NCI-H1417 treated with DMSO at 0.1 percent for 48 hours (cell line): ENCODE results near the gene SMIM28.
A peak's percentile ranks its signal among the peaks of the same experiment; 100 is the strongest.
"Not testable (repeated sequence)": the region's sequence is repeated elsewhere in the genome, so short reads cannot be mapped to it uniquely, and the experiment has no call there.

Experiments
- DNase-seq: peaks from one replicate; lab custom pipeline; 2025; lab: John Stamatoyannopoulos, UW

Gene SMIM28

DNA sequence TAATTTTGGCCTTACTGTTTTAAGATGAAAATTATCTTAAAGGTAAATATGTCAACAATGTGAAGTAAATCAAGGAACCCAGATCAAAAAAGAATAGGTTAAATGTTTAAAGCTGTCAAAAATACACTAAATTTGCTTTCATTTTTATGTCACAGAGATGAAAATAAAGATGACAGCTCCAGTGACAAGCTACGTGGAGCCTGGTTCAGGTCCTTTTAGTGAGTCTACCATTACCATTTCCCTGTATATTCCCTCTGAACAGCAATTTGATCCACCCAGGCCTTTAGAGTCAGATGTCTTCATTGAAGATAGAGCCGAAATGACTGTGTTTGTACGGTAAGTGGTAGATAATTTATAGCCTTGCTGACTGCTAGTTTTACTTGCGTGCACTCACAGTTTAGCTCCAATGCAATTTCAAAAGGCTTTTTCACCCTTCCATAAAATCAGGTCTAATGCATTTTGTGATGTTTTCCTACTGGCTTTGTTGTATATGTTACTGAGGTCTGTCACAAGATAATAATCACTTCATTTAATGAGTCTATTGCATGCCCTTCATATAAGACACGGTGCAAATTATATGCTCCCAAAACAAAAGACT lies 28.2 kb downstream of the SMIM28 start:
- peak; percentile 28 for DNase-seq

DNA sequence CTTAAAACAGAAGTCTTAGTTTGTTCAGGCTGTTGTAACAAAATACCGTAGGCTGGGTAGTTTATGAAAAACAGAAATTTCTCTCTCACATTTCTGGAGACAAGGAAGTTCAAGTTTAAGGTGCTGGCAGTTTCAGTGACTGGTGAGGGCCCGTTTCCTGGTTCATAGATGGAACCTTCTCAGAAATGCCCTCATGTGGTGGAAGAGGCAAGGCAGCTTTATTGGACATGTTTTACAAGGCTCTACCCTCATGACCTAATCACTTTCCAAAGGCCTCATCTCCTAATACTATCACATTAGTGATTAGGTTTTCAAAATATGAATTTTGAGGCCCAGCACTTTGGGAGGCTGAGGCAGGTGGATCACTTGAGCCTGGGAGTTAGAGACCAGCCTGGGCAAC lies 28.7 kb downstream of the SMIM28 start:
- no peak for DNase-seq

DNA sequence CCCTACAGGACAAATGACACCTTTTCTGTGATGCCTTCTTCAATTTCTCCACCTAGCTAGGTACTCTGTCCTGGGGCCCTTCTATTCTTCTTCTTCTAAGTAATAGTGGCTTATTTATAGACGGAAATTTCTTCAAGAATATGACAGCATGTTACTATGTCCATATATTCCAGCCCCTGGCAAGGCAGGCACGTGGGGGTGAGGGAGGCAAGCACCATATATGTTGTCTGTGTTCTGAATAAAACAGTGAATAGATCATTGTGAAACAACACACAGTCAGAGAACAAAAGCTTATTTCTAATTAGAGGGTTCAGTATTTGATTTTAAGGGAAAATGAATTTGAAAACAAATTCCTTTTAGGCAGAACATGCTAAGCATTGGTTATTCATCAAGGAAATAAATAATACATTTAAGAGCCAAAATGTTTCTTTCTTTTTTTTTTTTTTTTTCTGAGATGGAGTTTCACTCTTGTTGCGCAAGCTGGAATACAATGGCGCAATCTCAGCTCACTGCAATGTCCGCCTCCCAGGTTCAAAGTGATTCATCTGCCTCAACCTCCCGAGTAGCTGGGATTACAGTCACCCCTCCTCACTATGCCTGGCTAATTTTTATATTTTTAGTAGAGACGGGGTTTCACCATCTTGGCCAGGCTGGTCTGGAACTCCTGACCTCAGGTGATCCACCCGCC lies 32.5 kb downstream of the SMIM28 start:
- DNase-seq, result no peak

DNA sequence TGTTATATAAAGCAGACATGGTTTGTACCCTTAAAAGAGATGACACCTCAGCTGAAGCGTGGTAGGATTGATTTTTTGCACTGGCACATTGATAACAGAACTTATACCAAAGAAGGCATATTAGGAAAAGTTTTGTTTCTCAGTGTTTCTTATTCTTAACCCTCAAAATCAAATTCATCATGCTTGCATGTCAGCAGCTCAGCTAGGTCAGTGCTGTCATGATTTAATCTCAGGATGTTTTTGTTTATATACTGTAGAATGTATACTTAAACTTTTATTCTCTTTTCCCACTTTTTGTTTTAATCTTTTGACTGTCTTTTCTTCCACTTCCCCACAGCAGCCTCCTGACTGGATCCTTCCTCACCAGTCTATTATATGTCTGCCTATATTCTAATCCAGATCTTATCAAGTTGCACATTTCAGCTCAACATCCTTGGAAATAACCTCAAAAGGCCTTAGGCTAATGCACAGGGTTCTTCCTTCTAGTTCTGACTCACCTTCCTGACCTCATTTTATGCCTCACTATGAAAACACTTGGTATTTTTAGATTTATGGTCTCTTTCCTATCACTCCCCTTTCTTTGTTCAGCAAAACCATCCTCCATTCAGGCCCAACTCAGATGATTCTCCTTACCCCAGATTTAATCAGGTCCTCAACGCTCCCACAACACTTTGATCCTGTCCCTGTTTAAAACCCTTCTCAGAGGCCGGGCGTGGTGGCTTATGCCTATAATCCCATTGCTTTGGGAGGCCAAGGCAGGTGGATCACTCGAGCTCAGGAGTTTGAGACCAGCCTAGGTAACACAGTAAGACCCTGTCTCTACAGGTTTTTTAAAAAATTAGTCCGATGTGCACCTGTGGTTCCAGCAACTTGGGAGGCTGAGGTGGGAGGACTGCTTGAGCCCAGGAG lies 33.5 kb downstream of the SMIM28 start:
- DNase-seq, result no peak

DNA sequence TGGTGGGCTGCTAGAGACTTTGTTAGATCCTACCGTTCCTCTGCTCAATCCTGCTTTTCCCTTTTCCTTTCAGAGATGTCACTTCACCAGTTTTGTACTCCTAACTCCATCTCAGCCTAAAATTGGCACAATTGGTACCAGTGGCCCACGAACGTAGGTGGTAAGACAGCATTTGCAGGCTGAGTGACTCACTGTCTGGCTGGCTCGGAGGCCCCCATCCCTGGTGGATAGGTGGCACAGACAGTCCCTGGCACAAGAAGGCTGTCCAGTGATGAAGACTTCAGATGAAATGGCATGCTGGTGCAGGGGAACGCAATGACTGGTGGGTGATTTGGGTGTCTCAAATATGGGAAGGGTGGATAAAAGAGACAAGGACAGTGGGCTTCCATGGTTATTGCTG lies 37.4 kb downstream of the SMIM28 start:
- no peak for DNase-seq

DNA sequence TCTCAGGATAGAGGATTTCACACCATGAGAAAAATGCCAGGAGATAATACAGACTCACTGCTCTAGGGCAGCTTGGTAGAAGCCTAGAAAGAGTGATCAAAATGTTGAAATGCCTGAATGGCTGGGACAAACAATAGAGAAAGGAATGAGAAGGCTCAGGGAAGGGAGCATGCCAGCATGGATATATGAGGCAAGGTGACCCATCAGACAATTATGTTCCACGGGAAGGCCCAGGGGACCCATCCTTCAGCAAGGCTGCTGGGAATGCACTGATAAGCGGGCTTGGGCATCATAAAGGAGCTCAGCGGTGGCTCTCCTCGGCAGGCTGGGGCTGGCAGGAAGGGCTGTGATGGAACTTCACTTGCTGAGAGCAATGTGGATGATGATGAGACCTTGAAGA lies 38.5 kb downstream of the SMIM28 start:
- DNase-seq, result no peak

DNA sequence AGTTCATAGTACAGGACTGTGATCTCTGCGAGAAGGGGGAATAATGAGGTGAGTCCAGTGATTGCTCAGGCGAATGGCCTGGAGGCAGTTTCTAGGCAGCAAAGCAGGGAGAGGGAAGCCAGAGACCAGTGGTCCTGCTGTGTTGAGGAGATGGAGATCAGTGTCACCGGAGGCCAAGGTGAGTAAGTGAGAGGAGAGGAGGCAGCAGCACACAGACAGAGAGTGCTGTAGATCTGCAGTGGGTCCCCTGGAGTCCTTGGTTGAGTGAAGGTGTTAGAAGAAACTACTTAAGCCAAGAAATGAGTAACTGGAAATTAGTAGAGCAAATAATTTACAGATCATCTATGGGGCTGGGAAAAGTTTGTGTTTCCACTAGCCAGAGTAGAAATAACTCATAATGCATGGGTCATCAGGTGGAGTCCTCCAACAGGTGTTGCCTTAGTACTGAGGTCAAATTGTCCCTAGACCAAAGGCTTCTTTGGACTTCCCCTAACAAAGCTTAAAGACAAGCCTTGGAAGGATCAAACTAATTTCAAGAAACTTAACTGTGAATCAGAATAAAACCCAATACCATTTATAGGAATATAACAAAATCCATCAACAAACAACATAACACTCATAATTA lies 39.9 kb downstream of the SMIM28 start:
- DNase-seq, result no peak

DNA sequence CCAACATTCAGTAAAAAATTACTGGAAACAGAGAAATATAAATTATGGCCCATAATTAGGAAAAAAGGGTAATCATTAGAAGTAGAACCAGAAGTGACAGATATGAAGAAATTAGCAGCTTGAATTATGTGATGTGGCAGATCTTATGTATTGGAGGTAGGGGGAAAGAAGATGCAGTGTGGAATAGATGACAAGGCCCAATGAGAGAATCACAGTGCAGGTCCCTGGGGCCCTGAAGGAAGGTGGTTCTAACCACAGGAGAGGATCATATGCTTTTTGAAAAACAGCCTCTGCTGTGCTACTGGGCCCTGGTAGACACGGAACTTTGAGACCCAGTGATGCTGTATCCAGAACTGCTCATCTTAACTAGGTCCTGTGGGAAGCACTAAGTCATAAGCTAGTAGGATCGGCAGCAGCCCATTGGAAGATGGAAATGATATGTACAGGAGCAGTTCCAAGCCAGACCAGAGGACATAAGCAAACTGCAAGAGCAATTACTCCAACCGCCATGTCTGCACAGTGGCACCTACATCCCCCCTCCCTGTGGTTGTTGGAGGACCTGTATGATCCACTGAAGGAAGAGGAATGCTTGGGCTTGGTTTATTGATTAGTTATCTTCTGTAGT lies 40.5 kb downstream of the SMIM28 start:
- no peak for DNase-seq

DNA sequence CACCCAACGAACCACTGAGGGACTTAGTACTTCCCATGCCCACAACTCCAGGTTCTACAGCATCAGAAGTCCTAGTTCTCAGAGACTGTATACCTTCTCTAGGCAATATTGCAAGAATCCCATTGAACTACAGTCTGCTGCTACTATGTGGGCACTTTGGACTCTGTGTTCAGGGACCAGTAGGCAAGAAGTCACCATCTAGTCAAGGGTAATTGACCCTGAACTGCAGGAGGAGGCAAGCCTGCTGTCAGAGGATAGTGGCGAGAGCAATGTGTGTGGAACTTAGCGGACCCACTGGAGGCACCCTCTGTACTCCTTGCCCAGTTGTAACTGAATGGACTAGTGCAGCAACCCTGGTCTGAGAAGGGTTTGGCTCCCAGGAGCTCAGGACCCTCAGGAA lies 42.1 kb downstream of the SMIM28 start:
- no peak for DNase-seq

DNA sequence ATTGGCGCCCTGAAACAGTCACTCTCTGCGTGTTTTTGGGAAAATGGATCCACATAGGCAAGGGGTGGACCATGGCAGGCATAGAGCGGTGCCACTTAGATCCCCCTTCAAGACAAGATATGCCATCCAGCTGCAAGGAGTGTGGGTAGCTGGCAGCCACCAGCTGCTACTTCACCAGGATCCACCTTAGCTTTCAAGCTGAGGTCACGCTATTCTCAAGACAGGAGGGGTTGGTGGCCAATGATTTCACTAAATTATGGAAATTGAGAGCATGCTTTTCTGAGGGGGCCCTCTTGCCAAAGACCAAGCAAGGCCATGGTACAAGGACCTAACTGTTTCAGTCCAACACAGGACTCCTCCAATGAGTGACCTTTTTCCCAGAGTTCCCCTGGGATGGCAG lies 42.7 kb downstream of the SMIM28 start:
- no peak for DNase-seq

DNA sequence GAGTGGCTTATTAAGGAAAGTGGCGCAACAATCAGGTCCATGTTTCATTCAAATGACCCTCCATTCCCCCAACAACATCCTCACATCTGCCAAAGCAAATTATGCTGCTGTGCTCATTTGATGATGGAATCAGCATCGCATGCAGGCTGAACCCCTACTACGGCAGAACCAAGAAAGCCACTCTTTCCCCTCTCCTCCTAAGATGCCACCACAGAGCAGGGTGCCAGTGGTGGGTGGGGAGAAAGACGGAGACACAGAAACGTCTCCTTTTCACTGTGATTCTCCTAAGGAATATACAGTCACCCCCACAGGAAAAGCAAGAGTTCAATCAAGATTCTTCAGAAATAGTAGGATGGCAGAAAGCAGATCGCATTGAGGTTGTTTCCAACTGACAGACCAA lies 43.4 kb downstream of the SMIM28 start:
- DNase-seq, result no peak

DNA sequence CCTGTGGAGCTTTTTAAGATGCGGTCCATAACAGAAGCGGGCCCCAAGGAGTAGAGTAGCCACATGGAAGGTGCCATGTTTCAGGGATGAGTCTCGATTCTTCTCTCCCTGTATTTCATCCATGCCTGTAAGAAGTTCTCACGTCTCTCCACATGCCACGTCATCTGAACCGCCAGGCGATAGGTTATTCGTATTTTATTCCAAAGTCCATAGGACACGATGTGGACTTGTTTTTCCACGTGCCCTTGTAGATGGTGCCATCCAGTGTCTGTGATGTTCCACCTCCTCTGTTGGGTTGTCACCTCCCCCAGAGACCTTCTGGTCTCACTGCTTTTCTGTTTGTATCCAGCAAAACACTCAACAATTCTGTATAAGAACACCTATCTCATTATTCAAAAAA lies 43.9 kb downstream of the SMIM28 start:
- DNase-seq, result no peak

DNA sequence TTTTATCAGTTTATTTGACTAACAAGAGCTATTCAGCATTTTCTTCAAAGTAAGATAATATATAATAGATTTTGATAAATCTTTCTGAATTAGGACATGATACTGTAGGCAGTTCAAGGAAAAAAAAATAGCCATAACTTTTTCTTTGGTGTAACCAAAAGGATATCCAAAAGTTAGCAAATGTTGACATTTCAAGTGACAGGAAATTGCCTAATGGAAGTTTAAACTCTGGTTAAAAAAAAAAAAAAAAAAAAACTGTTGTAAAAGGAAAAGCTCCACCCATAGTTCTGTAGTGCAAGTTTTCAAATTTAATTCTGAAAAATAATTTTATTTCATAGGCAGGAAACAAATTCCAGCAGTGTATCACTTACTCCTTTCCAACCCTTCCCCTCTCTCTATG lies 45.2 kb downstream of the SMIM28 start:
- DNase-seq, result no peak

DNA sequence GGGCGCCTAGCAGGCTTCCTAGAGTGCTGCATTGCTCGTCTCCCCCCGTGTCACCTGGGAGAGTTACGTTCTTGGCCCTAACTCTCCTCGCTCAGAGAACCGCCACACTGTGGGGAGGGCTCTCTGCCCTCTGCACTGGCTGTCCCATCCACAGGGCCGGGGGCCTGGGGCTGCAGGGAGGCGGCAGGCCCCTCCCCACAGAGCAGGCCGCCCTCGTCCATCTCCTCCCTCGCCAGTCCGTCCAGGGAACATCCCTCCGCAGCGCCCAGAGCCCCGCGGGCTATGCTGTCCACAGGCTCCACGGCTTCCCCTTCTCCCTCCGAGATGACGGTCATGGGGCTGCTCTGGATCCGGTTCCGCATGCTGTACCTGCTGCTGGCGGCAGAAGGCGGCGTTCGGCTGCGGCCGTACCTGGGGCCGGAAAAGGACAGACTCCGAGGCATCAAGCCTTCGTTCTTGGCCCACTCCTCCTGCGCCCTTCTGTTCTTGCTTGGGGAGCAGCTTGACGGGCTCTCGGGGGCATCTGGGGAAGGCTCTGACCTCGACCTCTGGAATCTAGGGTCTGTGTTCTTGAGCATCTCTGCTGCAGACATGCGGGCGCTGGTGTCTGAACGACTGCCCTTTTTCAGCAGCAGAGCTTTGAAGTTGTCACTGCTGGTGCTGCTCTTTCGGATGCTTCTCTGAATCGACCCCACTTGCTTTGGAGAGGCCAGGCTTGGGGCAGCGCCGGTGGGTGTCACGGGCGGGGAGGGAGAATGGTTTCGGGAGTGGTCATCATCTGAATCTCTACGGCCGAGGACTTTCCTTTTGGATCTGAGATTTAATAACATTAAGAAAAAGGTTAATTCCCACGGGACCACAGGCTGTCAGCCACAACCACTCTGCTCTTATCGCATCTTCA lies 46.5 kb downstream of the SMIM28 start:
- DNase-seq, result no peak

DNA sequence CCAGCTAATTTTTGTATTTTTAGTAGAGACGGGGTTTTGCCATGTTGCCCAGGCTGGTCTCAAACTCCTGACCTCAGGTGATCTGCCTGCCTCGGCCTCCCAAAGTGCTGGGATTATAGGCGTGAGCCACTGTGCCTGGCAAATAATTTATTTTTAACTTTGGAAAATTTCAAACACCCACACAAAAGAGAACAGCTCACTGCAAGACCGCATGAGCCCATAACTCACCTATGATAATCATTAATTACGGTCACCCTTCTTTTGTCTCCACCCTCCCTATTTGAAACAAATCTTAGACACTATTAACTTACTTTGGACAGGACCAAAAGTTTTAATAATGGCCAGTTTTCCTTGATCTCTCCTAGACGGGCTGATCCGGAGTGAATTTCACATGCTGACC lies 47.6 kb downstream of the SMIM28 start:
- DNase-seq, result not testable (repeated sequence)

DNA sequence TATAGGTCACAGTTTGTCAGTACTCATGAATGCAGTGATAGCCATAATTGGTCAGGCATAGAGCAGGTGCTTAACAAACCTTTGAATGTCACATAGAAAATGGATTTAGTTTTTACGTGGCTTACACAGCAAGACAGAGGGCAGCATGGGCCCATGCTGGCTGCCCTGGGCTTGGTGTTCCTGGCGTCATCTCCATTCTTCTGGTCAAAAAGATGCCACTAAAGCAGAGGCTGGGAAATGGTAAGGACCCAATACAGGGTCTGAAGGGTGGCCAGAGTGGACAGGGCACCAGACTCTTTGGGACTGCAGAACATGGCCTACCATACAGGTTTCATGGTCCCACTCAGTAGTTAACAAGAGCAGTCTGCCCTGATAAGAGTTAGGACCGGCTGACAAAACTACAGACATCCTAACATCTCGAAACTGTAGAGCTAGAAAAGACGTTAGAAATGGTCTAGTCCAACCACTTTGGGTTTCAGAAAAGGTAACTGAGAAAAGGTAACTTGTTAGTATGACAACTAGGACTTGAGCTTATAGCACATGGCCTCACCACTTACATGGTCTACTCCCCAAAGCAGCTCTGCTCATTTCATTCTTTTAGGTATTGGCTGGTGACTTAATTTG lies 48.9 kb downstream of the SMIM28 start:
- no peak for DNase-seq

DNA sequence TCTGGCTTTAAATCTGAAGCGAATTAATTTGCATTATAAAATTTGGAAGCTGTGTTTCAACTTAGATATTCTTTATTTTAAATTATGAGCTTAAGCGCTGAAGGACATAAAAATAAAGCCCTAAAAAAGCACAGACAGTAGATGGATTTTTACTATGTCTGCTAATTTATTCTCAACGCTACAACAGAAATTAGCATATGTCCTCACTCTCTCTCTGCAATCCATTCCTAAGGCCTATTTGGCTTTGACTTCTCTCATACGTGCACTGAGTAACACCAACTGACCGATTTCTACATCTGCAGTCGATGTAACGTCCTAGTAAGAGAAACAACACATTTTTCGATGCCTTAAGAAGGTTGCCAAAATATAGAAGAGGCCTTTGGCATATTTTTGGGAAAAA lies 50.0 kb downstream of the SMIM28 start:
- no peak for DNase-seq

DNA sequence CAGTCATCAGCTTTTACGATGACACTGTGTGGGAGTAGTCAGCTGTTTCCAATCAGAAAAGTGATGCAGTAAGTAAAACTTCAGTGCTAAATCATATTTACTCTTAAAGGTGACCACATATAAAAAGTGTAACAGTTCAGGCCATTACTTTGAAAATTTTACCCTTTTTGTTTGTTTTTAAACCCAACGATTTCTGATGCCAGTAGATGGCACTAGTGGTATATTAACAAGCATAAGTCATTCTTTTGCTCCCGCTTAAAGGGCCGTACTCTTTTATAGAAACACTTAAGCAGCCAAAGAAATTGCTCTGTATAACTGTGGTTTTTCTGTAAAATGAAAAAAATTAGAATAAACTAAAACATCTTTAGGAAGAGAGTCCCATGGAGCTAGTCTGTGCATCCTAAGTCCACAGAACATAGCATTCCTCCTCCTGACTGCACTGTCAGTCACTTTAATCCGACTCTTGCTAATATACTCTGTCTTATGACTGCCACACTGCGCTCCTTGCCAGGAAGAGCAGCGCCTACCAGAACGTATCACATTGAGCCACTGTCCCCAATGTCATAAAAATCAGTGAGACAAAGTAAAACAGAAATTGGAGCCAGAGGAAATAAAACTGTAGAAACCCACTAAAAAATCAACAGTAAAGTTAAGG lies 51.4 kb downstream of the SMIM28 start:
- DNase-seq, result peak; percentile 34

DNA sequence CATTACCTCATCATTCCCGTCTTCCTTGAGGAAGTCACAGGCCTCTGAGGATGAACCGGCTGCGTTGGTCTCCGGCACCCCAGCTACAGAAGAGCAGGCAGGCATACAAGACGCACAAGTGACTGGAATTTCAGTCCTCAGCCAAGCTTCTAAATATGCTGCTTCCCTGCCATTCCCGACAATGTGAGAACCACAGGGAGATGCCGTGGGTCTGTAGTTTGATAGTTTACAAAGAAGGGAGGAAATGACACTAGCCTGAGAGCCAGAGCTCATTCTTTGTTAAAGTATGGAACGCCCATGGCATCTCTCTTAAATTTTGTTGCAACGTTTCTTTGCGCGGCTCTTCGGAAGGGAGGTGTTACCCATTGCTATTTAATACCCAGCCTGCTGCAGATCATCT lies 52.1 kb downstream of the SMIM28 start:
- no peak for DNase-seq
